ENCODE measurements around the gene ANAPC2. TPM values are rescaled to one million over a fixed set of nuclear protein-coding genes. Genes with fewer than 3 reads are reported as not detected.

ANAPC2 gene
- total RNA-seq, 1 experiment from 2014 or later = 80.9 TPM

GRCh38 chr9:137163805-137164204 is 24.6 kb downstream of the ANAPC2 start:
- no peaks in the 10 kb centered on the region for H3K4me1 Mint-ChIP-seq
- H3K36me3 Mint-ChIP-seq = no peaks in the 10 kb centered on the region
- ChIA-PET CTCF (interaction anchor here (0.7 to 3.7 kb wide), 4 partner anchors 12 to 245 kb away, joined by 3 to 40 read pairs (median 12); no protein-coding TSS in a partner anchor), POLR2A (no interaction called here)
- peaks cover 83% of the 10 kb centered on the region for H3K27me3 Mint-ChIP-seq (ENCODE audit: low read depth)
- no peaks in the 10 kb centered on the region for H3K9me3 Mint-ChIP-seq
- ATAC-seq (no peak), DNase-seq (ENCODE audit: low spot score) (no peak)
- TF ChIP-seq KAT7 (CRISPR knock-in tag; IDR thresholded peaks at IDR 0.05; ENCODE audit: borderline replicate concordance) (no peak), PREB (CRISPR knock-in tag; IDR thresholded peaks at IDR 0.05; ENCODE audit: borderline replicate concordance) (no peak), PRDM15 (CRISPR knock-in tag; IDR thresholded peaks at IDR 0.05) (no peak), MYBL2 (CRISPR knock-in tag; IDR thresholded peaks at IDR 0.05) (no peak), JAZF1 (CRISPR knock-in tag; IDR thresholded peaks at IDR 0.05) (no peak), ERG (CRISPR knock-in tag; IDR thresholded peaks at IDR 0.05) (no peak), HMGA2 (CRISPR knock-in tag; IDR thresholded peaks at IDR 0.05) (no peak), PRRX2 (CRISPR knock-in tag; IDR thresholded peaks at IDR 0.05) (no peak), ZNF232 (CRISPR knock-in tag; IDR thresholded peaks at IDR 0.05) (no peak), ZBTB43 (CRISPR knock-in tag; IDR thresholded peaks at IDR 0.05) (no peak), ZNF423 (CRISPR knock-in tag; IDR thresholded peaks at IDR 0.05) (no peak), MXD4 (CRISPR knock-in tag; IDR thresholded peaks at IDR 0.05; ENCODE audit: borderline replicate concordance) (no peak), STAT6 (CRISPR knock-in tag; conservative IDR thresholded peaks at IDR 0.05; ENCODE audit: low read depth) (no peak), ETV6 (CRISPR knock-in tag; IDR thresholded peaks at IDR 0.05) (no peak), CBFB (CRISPR knock-in tag; IDR thresholded peaks at IDR 0.05; ENCODE audit: low read depth) (no peak), SMAD4 (CRISPR knock-in tag; IDR thresholded peaks at IDR 0.05) (no peak), TEAD4 (CRISPR knock-in tag; IDR thresholded peaks at IDR 0.05) (no peak), NR1H2 (CRISPR knock-in tag; IDR thresholded peaks at IDR 0.05) (no peak)
- H3K27ac Mint-ChIP-seq = no peak overlapping the region
- peak overlapping the region; percentile 62 for H3K4me3 Mint-ChIP-seq

Data from WTC11 (cell line).